Measurements from ENCODE around the gene DENND4A.

Gene DENND4A

DNA sequence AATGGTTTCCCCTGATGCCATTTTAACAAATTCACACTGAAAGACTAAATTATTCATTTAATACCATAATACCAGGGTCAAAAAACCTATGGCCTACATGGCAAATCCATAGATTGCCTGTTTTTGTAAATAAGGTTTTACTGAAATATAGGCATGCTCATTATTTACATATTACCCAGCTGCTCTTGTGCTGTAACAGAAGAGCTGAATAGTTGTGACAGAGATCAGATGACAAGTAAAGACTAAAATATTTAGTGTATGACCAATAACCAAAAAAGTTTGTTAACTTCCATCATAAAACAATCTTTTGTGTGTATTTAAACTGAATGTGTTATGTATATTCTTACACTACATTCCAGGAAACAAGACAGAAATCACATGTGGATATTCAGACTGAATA is 60.2 kb downstream of the DENND4A start:
- H3K27me3 ChIP-seq (ENCODE audit: low read length), result no peaks in the 10 kb centered on the region
- no peak for TF ChIP-seq EZH2phosphoT487 (conservative IDR thresholded peaks at IDR 0.05; ENCODE audit: low read length)
- TF ChIP-seq, protein P1, sequence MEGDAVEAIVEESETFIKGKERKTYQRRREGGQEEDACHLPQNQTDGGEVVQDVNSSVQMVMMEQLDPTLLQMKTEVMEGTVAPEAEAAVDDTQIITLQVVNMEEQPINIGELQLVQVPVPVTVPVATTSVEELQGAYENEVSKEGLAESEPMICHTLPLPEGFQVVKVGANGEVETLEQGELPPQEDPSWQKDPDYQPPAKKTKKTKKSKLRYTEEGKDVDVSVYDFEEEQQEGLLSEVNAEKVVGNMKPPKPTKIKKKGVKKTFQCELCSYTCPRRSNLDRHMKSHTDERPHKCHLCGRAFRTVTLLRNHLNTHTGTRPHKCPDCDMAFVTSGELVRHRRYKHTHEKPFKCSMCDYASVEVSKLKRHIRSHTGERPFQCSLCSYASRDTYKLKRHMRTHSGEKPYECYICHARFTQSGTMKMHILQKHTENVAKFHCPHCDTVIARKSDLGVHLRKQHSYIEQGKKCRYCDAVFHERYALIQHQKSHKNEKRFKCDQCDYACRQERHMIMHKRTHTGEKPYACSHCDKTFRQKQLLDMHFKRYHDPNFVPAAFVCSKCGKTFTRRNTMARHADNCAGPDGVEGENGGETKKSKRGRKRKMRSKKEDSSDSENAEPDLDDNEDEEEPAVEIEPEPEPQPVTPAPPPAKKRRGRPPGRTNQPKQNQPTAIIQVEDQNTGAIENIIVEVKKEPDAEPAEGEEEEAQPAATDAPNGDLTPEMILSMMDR (IDR thresholded peaks at IDR 0.05; ENCODE audit: insufficient read depth, low read length, poor library complexity, severe bottlenecking), result no peak
- no peak overlapping the region for H3K4me2 ChIP-seq (ENCODE audit: low read depth, low read length, poor library complexity, severe bottlenecking)
- peaks cover 4% of the 10 kb centered on the region; the same call in 1 of the 2 replicates for H3K79me2 ChIP-seq (ENCODE audit: insufficient read depth, low read length)
- H3K9me2 ChIP-seq (replicated peaks; ENCODE audit: insufficient read depth, low read length), result no peaks in the 10 kb centered on the region
- H3K27ac ChIP-seq (ENCODE audit: low read depth, low read length), result peak overlapping the region; percentile 42
- H3F3A ChIP-seq (ENCODE audit: insufficient read depth), result peaks cover 28% of the 10 kb centered on the region; the same call in 1 of the 2 replicates
- no peak overlapping the region for H3K4me3 ChIP-seq (ENCODE audit: insufficient read depth, low read length, poor library complexity, severe bottlenecking)
- H3K36me3 ChIP-seq (ENCODE audit: low read length), result peaks cover 71% of the 10 kb centered on the region
- no peaks in the 10 kb centered on the region for H4K20me1 ChIP-seq (ENCODE audit: low read depth, low read length)
- no peaks in the 10 kb centered on the region for H3K9me3 ChIP-seq (ENCODE audit: insufficient read depth, low read length)
- no peak overlapping the region for H3K9ac ChIP-seq (ENCODE audit: low read length)
- no peak overlapping the region for H2AFZ ChIP-seq (ENCODE audit: low read depth, low read length, severe bottlenecking)

DNA sequence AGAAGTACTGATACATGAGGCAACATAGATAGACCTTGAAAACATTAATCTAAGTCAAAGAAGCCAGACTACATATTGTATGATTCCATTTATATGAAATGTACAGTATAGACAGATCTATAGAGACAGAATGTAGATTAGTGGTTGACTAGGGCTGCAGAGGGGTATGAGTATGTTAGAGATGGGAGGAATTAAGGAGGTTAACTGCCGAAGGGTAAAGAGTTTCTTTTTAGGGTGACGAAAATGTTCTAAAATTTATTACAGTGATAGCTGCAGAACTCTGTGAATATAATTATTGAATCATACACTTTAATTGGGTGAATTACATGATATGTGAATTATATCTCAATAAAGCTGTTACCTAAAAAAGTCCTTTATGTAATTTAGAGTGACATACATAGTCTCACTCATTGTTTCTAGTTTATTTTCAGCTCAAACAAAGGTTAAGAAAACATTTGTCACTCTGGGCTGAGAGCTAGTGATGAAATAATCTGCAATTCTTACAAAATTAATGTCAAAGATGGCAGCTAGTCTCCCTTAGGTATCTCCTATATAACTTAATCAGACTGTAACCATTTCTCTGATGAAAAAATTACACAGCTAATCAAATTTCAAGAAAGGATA is 61.4 kb downstream of the DENND4A start:
- TF ChIP-seq, protein P1 (IDR thresholded peaks at IDR 0.05; ENCODE audit: insufficient read depth, low read length, poor library complexity, severe bottlenecking), result no peak
- no peak for TF ChIP-seq EZH2phosphoT487 (conservative IDR thresholded peaks at IDR 0.05; ENCODE audit: low read length)
- no peak overlapping the region for H2AFZ ChIP-seq (ENCODE audit: low read depth, low read length, severe bottlenecking)
- no peaks in the 10 kb centered on the region for H3K9me2 ChIP-seq (replicated peaks; ENCODE audit: insufficient read depth, low read length)
- H3K36me3 ChIP-seq (ENCODE audit: low read length), result peaks cover 70% of the 10 kb centered on the region
- H3K27me3 ChIP-seq (ENCODE audit: low read length), result no peaks in the 10 kb centered on the region
- H3K4me2 ChIP-seq (ENCODE audit: low read depth, low read length, poor library complexity, severe bottlenecking), result no peak overlapping the region
- no peaks in the 10 kb centered on the region for H3K9me3 ChIP-seq (ENCODE audit: insufficient read depth, low read length)
- H3F3A ChIP-seq (ENCODE audit: insufficient read depth), result peaks cover 33% of the 10 kb centered on the region
- H3K27ac ChIP-seq (ENCODE audit: low read depth, low read length), result no peak overlapping the region; the same call in 1 of the 2 replicates
- H3K79me2 ChIP-seq (ENCODE audit: insufficient read depth, low read length), result peaks cover 8% of the 10 kb centered on the region; the same call in 1 of the 2 replicates
- H3K9ac ChIP-seq (ENCODE audit: low read length), result no peak overlapping the region
- no peak overlapping the region for H3K4me3 ChIP-seq (ENCODE audit: insufficient read depth, low read length, poor library complexity, severe bottlenecking)
- H4K20me1 ChIP-seq (ENCODE audit: low read depth, low read length), result no peaks in the 10 kb centered on the region

DNA sequence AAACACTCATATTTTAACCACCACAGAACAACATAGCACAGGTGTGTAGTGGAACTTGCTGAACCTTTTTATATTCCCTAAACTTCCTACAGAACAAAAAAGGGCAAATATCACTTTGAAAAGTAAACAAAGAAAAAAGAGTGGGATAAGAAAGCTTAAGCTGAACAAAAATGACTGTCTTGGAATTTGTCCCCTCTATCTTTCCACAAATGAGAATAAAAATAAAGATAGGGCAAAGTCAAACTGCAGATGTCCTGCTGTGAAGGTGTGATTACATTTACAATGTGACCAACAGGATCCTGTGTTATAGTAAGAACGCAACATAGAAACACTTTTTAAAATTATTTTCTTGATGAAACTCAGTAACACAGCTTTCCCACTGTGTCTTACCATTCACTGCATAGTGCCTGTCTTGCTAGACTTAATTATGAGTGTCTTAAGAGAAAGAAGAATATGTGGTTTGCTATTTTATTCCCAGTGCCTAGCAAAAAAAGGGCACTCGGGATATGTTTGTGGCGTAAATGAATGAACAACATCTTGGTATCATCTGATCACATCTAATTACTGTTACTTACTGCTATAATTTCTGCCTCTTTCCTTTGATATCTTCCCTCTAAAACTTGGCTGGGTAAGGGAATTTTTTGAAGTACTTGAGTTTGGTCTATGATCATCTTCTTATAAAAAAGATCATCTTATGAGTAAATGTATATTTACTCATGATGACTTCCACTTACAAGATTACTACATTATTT is 67.5 kb downstream of the DENND4A start:
- Histone ChIP-seq H3F3A (ENCODE audit: insufficient read depth) (peaks cover 27% of the 10 kb centered on the region), H3K27ac (ENCODE audit: low read depth, low read length) (no peak overlapping the region), H2AFZ (ENCODE audit: low read depth, low read length, severe bottlenecking) (no peak overlapping the region), H3K36me3 (ENCODE audit: low read length) (peaks cover 75% of the 10 kb centered on the region), H3K9me3 (ENCODE audit: insufficient read depth, low read length) (no peaks in the 10 kb centered on the region), H3K27me3 (ENCODE audit: low read length) (no peaks in the 10 kb centered on the region), H3K4me3 (ENCODE audit: insufficient read depth, low read length, poor library complexity, severe bottlenecking) (no peak overlapping the region), H3K9me2 (replicated peaks; ENCODE audit: insufficient read depth, low read length) (no peaks in the 10 kb centered on the region), H3K9ac (ENCODE audit: low read length) (no peak overlapping the region), H3K4me2 (ENCODE audit: low read depth, low read length, poor library complexity, severe bottlenecking) (no peak overlapping the region), H3K79me2 (ENCODE audit: insufficient read depth, low read length) (peaks cover 9% of the 10 kb centered on the region; the same call in 1 of the 2 replicates), H4K20me1 (ENCODE audit: low read depth, low read length) (no peaks in the 10 kb centered on the region)
- TF ChIP-seq EZH2phosphoT487 (conservative IDR thresholded peaks at IDR 0.05; ENCODE audit: low read length), result no peak
- TF ChIP-seq, protein P1 (IDR thresholded peaks at IDR 0.05; ENCODE audit: insufficient read depth, low read length, poor library complexity, severe bottlenecking), result no peak
